SU-DHL-6 (cell line): ENCODE data around the gene ZNF653.

ENCODE experiments used
- CTCF ChIP-seq: fragments of 200-600 bp; sonication (generic); IDR thresholded peaks from one replicate; pipeline ENCODE4 v1.5.1; 2017; ENCODE audit warnings: antibody characterized with exemption, mild to moderate bottlenecking, low read length, moderate library complexity; ENCODE audit not compliant: insufficient read depth, poor library complexity, severe bottlenecking
- EZH2phosphoT487 ChIP-seq: fragments of 200-600 bp; sonication (generic), shearing (Covaris generic); conservative IDR thresholded peaks from 2 replicates; pipeline ENCODE4 v1.6.1; 2018; ENCODE audit warnings: mild to moderate bottlenecking, antibody characterized with exemption, low read length, moderate library complexity, mixed read lengths

- TF ChIP-seq CTCF, result no peak
- TF ChIP-seq EZH2phosphoT487, result no peak
These were observed 22.1 kb downstream of the ZNF653 start for GRCh38 chr19:11483366-11484111.
